Measurements from ENCODE around the gene AMACR. TPM values are rescaled to one million over a fixed set of nuclear protein-coding genes. Genes with fewer than 3 reads are reported as not detected.
A peak's percentile ranks its signal among the peaks of the same experiment; 100 is the strongest.

AMACR gene
- total and polyA plus RNA-seq, 9 of the 15 experiments (the other 6 are each of a cell fraction or from before 2014, with no cell fraction given): 0.72 to 4.6 (median 4.0) TPM

- ChIA-PET CTCF (ENCODE audit: low intra/inter-chr PET ratio) (no interaction called here), POLR2A (no interaction called here)
- no peak overlapping the region for H3K9ac ChIP-seq (ENCODE audit: insufficient read depth in 1 of 2, low read depth in 2 of 2, low read length in 2 of 2)
- DNase-seq (ENCODE audit: extremely low read depth in 1 of 4, low spot score in 3 of 4): no peak
- H3K79me2 ChIP-seq (ENCODE audit: control insufficient read depth, insufficient read depth, low read length): no peaks in the 10 kb centered on the region
- H3K4me2 ChIP-seq (ENCODE audit: insufficient read depth, low read length): no peak overlapping the region
- H3K27ac ChIP-seq (ENCODE audit: extremely low read depth, low read depth, low read length): no peak overlapping the region
- no peak overlapping the region for H3K4me3 ChIP-seq
- no peak for ATAC-seq
- H3K9me1 ChIP-seq (ENCODE audit: control insufficient read depth, insufficient read depth, low read length): no peaks in the 10 kb centered on the region
- 4% methylated on average over 4 of the region's 4 CpGs for WGBS (ENCODE audit: insufficient coverage, low coverage, missing lambda C conversion rate)
- H3K4me1 ChIP-seq (replicated peaks in 1 of 2; ENCODE audit: control insufficient read depth in 2 of 2, insufficient read depth in 2 of 2, low read length in 2 of 2): no peaks in the 10 kb centered on the region
- peaks cover 0 to 3% of the 10 kb centered on the region in 2 experiments; a peak in 1 of 5 replicates for H3K27me3 ChIP-seq (ENCODE audit: control insufficient read depth in 2 of 2, insufficient read depth in 2 of 2, low read length in 2 of 2)
- 0 out of 2 replicates have a peak, but pooled peaks have one; percentile 46 for TF ChIP-seq BMI1 (IDR thresholded peaks at IDR 0.05; ENCODE audit: low read length)
- TF ChIP-seq CEBPG (CRISPR knock-in tag; IDR thresholded peaks at IDR 0.05): no peak
- no peak for TF ChIP-seq CEBPG (tag; conservative IDR thresholded peaks at IDR 0.05 in 1 of 2, IDR thresholded peaks at IDR 0.05 in 1 of 2)
- H2AFZ ChIP-seq (ENCODE audit: low read depth, low read length): no peak overlapping the region
- BruUV-seq (replicated peaks): no TSS peak
- H3K9me3 ChIP-seq (replicated peaks; ENCODE audit: control insufficient read depth, insufficient read depth, low read depth, low read length): no peaks in the 10 kb centered on the region
- intact Hi-C loops (cut with micrococcal nuclease): no loop called here
- in situ Hi-C loops (cut with MboI): no loop called here
- no peaks in the 10 kb centered on the region for H4K20me1 ChIP-seq (replicated peaks; ENCODE audit: control insufficient read depth, insufficient read depth, low read length)
- no peaks in the 10 kb centered on the region for H3K36me3 ChIP-seq (ENCODE audit: control insufficient read depth, insufficient read depth, low read length)
- no peak for FAIRE-seq
Measured at GRCh38 chr5:34015120-34015822, 7.4 kb upstream of the AMACR start.

GRCh38 chr5:34014626-34015025 lies 6.8 kb upstream of the AMACR start:
- Histone ChIP-seq H3K36me3 (ENCODE audit: control insufficient read depth, insufficient read depth, low read length) (no peaks in the 10 kb centered on the region), H4K20me1 (replicated peaks; ENCODE audit: control insufficient read depth, insufficient read depth, low read length) (no peaks in the 10 kb centered on the region), H3K27ac (ENCODE audit: extremely low read depth, low read depth, low read length) (no peak overlapping the region), H3K27me3 (ENCODE audit: control insufficient read depth in 2 of 2, insufficient read depth in 2 of 2, low read length in 2 of 2) (peaks cover 0 to 3% of the 10 kb centered on the region in 2 experiments; a peak in 1 of 5 replicates), H3K9me3 (replicated peaks; ENCODE audit: control insufficient read depth, insufficient read depth, low read depth, low read length) (no peaks in the 10 kb centered on the region), H2AFZ (ENCODE audit: low read depth, low read length) (no peak overlapping the region), H3K9ac (ENCODE audit: insufficient read depth in 1 of 2, low read depth in 2 of 2, low read length in 2 of 2) (no peak overlapping the region), H3K79me2 (ENCODE audit: control insufficient read depth, insufficient read depth, low read length) (no peaks in the 10 kb centered on the region), H3K4me2 (ENCODE audit: insufficient read depth, low read length) (no peak overlapping the region), H3K9me1 (ENCODE audit: control insufficient read depth, insufficient read depth, low read length) (no peaks in the 10 kb centered on the region), H3K4me3 (no peak overlapping the region), H3K4me1 (replicated peaks in 1 of 2; ENCODE audit: control insufficient read depth in 2 of 2, insufficient read depth in 2 of 2, low read length in 2 of 2) (no peaks in the 10 kb centered on the region)
- no TSS peak for BruUV-seq (replicated peaks)
- intact Hi-C loops (cut with micrococcal nuclease) (no loop called here), in situ Hi-C loops (cut with MboI) (no loop called here)
- CTCF ChIA-PET (ENCODE audit: low intra/inter-chr PET ratio): no interaction called here
- ATAC-seq (no peak), FAIRE-seq (no peak), DNase-seq (ENCODE audit: extremely low read depth in 1 of 4, low spot score in 3 of 4) (no peak)
- POLR2A ChIA-PET: no interaction called here
- TF ChIP-seq KLF6 (CRISPR knock-in tag; IDR thresholded peaks at IDR 0.05; ENCODE audit: borderline replicate concordance): no peak
- TF ChIP-seq GTF2A2 (tag; IDR thresholded peaks at IDR 0.05): no peak
- TF ChIP-seq ZNF165 (CRISPR knock-in tag; IDR thresholded peaks at IDR 0.05; ENCODE audit: borderline replicate concordance): no peak
- no peak for TF ChIP-seq XRCC5 (IDR thresholded peaks at IDR 0.05; ENCODE audit: low read depth, low read length)
- no peak for TF ChIP-seq ADNP (tag; IDR thresholded peaks at IDR 0.05)
- no peak for TF ChIP-seq U2AF1 (optimal IDR thresholded peaks at IDR 0.05; ENCODE audit: low read depth, low read length)
- no peak for TF ChIP-seq NR4A1 (CRISPR knock-in tag; IDR thresholded peaks at IDR 0.05)
- no peak for TF ChIP-seq NR4A1 (tag; IDR thresholded peaks at IDR 0.05)
- TF ChIP-seq, protein P1, sequence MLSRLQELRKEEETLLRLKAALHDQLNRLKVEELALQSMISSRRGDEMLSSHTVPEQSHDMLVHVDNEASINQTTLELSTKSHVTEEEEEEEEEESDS (CRISPR knock-in tag; IDR thresholded peaks at IDR 0.05): no peak
- TF ChIP-seq TEAD2 (tag; IDR thresholded peaks at IDR 0.05): no peak
- TF ChIP-seq BCL6 (CRISPR knock-in tag; IDR thresholded peaks at IDR 0.05): no peak
- no peak for TF ChIP-seq MTA2 (IDR thresholded peaks at IDR 0.05; ENCODE audit: low read depth)
- TF ChIP-seq ZFP91 (CRISPR knock-in tag; IDR thresholded peaks at IDR 0.05): no peak
- TF ChIP-seq ZNF354B (CRISPR knock-in tag; IDR thresholded peaks at IDR 0.05): no peak
- no peak for TF ChIP-seq MCM7 (IDR thresholded peaks at IDR 0.05)
- WGBS (ENCODE audit: insufficient coverage, low coverage, missing lambda C conversion rate): 3% methylated on average over 2 of the region's 2 CpGs

All from K562 (cell line).